NOMO-1 treated with DMSO at 0.1 percent for 48 hours (cell line): Measurements from ENCODE around the gene PACRGL.
"Not testable (repeated sequence)": the region's sequence is repeated elsewhere in the genome, so short reads cannot be mapped to it uniquely, and the experiment has no call there.

Experiments used
- DNase-seq: peaks from one replicate; lab custom pipeline; 2025; ENCODE audit not compliant: unreplicated experiment; lab: John Stamatoyannopoulos, UW

Gene PACRGL

GRCh38 chr4:20723019-20723418, 22.8 kb downstream of the PACRGL start:
- no peak for DNase-seq

- no peak for DNase-seq
Observed at GRCh38 chr4:20723463-20723862, 23.2 kb downstream of the PACRGL start.

- no peak for DNase-seq
Observed at GRCh38 chr4:20724915-20725314, 24.7 kb downstream of the PACRGL start.

- no peak for DNase-seq
Observed at GRCh38 chr4:20735931-20736330, 35.7 kb downstream of the PACRGL start.

GRCh38 chr4:20746000-20746399, 45.7 kb downstream of the PACRGL start:
- DNase-seq = not testable (repeated sequence)

- no peak for DNase-seq
Observed at GRCh38 chr4:20752641-20753040, 52.4 kb downstream of the PACRGL start.

- DNase-seq = no peak
Observed at GRCh38 chr4:20754036-20754435, 53.8 kb downstream of the PACRGL start.

GRCh38 chr4:20760053-20760452, 59.8 kb downstream of the PACRGL start:
- no peak for DNase-seq

- DNase-seq = no peak
Observed at GRCh38 chr4:20761382-20761781, 61.1 kb downstream of the PACRGL start.

GRCh38 chr4:20761826-20762225, 61.6 kb downstream of the PACRGL start:
- DNase-seq = no peak

GRCh38 chr4:20764366-20764992, 64.2 kb downstream of the PACRGL start:
- DNase-seq = no peak

GRCh38 chr4:20773144-20773997, 73.1 kb downstream of the PACRGL start:
- peak; percentile 36 for DNase-seq

- DNase-seq = no peak
Observed at GRCh38 chr4:20778896-20779295, 78.6 kb downstream of the PACRGL start.

GRCh38 chr4:20783134-20783533, 82.9 kb downstream of the PACRGL start:
- DNase-seq = not testable (repeated sequence)

- DNase-seq = no peak
Observed at GRCh38 chr4:20787940-20788665, 87.8 kb downstream of the PACRGL start.
